ENCODE results near the gene CCDC85C.

GRCh38 chr14:99581374-99581773 lies 22.6 kb downstream of the CCDC85C start:
- TF ChIP-seq EP300 (IDR thresholded peaks at IDR 0.05; ENCODE audit: borderline replicate concordance) (no peak), TEAD4 (IDR thresholded peaks at IDR 0.05) (no peak), YY1 (IDR thresholded peaks at IDR 0.05; ENCODE audit: low read depth) (no peak), EGR1 (IDR thresholded peaks at IDR 0.05) (no peak), CREB1 (IDR thresholded peaks at IDR 0.05; ENCODE audit: low read depth) (no peak), RAD21 (IDR thresholded peaks at IDR 0.05; ENCODE audit: low read depth) (no peak), CEBPB (IDR thresholded peaks at IDR 0.05) (no peak), MAX (IDR thresholded peaks at IDR 0.05) (no peak)
